HG03103 (cell line): ENCODE data around the gene TMEM74B.
"Not testable (repeated sequence)": the region's sequence is repeated elsewhere in the genome, so short reads cannot be mapped to it uniquely, and the experiment has no call there.

Source experiments
- ATAC-seq: cut with Tn5 transposase; IDR thresholded peaks from one replicate; pipeline ENCODE4 v1.9.1; 2021; ENCODE audit warnings: low read depth; ENCODE audit not compliant: unreplicated experiment

The TMEM74B gene

DNA sequence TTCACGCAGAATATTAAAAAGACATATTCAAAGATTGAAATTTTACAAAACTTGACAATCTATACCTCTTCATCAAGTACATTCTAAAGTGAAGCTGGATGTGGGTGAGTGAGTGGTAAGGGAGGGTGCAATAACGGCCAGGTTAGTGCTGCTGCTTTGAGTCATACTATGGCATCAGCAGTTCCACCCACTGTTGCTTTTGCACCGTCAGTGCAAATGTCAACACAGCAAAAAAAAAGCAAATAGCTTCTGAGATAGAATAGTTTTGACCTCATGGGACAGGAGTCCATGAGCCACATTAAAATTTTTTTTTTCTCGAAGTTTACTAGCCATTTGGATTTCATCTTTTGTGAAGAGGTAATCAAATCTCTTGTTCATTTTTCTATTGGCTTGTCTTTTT is 34.6 kb downstream of the TMEM74B start:
- no peak for ATAC-seq

DNA sequence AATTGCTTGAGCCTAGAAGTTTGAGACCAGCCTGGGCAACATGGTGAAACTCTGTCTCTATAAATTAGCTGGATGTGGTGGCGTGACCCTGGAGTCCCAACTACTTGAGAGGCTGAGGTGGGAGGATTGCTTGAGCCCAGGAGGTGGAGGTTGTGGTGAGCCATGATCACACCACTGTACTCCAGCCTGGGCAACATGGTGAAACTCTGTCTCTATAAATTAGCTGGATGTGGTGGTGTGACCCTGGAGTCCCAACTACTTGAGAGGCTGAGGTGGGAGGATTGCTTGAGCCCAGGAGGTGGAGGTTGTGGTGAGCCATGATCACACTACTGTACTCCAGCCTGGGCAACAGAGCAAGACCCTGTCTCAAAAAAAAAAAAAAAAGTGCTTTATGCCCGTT is 35.0 kb downstream of the TMEM74B start:
- not testable (repeated sequence) for ATAC-seq

DNA sequence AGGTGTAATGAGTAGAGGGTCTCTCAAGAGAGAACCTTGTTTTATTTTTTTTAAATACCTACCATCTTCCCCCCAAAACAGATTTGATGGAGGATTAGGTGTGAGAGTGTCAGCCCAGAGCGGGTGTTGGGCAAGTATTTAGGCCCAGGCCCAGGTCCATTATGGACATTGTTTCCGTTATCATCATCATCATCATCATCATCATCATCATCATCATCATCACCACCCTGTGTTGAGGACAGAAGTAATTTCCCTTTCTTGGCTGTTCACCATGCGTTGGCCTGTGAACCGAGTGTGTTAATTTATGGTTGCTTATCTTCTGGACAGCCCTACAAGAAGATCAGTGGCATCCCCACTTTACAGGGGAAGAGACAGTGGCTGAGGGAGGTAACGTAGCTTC is 37.8 kb downstream of the TMEM74B start:
- no peak for ATAC-seq

DNA sequence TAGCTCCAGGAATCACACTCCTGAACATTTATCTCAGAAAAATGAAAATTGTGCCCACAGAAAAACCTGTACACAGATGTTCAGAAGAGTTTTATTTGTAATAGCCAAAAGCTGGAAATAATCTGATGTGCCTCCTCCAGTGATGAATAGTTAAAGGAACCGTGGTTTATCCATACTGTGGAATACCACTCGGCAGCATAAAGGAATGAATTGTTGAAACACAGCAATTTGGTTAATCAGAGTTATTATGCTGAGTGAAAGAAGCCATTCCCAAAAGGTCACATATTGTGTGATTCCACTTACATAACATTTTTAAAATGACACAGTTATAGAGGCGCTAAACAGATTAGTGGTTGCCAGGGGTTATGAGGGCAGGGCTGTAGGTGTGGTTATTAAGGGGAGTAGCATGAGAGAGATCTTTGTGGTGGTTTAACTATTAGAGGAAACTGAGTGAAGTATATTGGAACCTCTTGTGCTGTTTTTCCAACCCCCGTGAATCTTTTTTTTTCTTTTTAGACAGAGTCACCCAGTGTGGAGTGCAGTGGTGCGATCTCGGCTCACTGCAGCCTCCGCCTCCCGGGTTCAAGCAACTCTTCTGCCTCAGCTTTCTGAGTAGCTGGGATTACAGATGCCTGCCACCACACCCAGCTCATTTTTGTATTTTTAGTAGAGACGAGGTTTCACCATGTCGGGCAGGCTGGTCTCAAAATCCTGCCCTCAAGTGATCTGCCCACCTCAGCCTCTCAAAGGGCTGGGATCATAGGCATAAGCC is 40.2 kb downstream of the TMEM74B start:
- no peak for ATAC-seq

DNA sequence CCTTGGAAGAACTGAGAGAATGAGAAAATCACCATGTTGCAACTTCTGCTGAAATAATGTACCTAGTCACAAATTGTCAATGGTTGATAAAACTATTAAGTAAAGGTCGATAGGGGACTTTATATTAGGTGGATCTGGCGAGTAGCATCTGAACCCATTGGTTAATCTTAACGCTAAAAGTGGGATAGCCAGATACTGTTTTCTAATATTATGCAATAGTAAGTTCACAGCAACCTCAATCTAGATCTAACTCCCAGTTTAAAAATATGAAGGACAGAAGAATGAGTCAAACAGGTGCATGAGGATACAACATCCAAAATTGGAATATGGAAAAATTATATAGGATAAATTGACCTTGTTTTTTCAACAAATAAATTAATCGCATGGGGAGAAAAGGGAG is 47.5 kb downstream of the TMEM74B start:
- no peak for ATAC-seq

DNA sequence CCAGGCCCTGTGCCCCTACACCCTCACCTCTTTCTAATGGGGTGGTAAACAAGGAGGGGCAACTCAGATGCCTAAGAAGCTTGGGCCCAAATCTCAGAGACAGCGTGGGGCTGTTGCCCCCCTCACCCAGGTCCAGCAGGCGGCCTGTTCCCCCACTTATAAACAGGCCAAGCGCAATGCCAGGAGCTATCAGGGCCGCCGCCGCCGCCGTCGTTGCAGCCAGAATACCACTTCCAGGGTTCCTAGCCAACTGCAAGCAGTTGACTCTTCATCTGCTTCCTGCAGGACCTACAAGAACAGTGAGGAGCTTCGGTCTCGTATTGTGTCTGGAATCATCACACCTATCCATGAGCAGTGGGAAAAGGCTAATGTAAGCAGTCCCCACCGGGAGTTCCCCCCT is 49.9 kb downstream of the TMEM74B start:
- ATAC-seq, result no peak

DNA sequence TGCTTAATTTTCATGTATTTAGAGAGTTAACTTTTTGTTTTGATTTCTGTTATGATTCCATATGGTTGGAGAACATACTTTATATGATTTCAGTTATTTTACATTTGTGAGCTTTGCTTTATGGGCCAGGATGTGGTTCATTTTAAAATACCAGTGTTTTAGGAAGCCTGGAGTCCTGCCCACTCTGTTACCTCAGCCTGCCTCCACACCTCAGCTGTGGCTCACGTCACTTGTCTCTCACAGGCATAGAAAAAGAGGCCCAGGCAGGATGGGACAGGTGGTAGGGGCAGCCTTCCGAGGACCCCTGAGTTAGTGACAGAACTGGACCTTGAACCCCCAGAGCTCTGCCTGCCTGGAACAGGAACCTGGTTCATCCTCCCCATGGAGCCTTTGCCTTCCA is 50.4 kb downstream of the TMEM74B start:
- ATAC-seq, result no peak

DNA sequence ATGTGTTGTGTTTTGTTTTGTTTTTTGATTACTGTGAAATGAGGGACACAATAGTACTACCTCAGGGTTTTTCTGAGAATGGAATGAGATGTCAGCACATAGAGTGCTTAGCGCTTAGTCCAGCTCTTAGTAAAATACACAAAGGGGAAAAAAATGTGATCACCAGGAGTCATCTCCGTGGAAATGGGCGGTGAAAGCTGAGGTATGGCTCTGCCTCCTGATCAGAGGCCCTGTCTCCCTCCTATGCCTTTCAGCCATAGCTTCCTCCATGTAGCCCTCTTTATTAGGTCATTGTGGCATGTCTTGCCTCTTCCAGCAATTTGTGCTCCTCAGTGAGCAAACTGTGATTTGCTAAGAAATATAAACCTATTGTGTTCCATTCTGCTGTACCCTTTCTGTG is 53.4 kb downstream of the TMEM74B start:
- no peak for ATAC-seq

DNA sequence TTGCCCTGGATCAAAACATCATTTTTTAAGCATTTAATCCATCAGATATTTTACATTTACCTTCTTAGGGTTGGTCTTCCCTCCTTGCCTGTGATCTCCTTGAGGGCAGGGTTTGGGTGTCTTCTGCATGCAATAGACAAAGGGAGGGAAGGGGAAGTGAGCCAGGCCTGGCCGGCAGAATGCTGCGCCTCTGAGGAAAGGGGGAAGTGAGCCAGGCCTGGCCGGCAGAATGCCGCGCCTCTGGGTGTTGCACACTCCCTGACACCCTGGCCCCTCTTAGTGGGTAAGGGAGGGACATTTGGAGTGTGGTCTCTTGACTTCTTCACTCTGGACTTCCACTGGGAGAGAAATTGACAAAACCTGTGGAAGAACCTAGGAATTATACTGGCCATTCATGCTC is 53.9 kb downstream of the TMEM74B start:
- ATAC-seq, result peak; percentile 77
